ENCODE results near the gene TTC36.
"Not testable (repeated sequence)": the region's sequence is repeated elsewhere in the genome, so short reads cannot be mapped to it uniquely, and the experiment has no call there.

TTC36 gene

GRCh38 chr11:118560806-118561205, 33.5 kb downstream of the TTC36 start:
- no peak overlapping the region for H3K4me3 ChIP-seq (ENCODE audit: low read depth in 1 of 2, low read length in 2 of 2)
- peaks cover 0 to 9% of the 10 kb centered on the region in 2 donors for H3K4me1 ChIP-seq (ENCODE audit: control insufficient read depth in 1 of 2, insufficient read depth in 2 of 2, low read length in 2 of 2)
- H3K27ac ChIP-seq (ENCODE audit: low read length), result no peak overlapping the region
- no peaks in the 10 kb centered on the region for H3K27me3 ChIP-seq (ENCODE audit: low read depth, low read length)
- H3K36me3 ChIP-seq (ENCODE audit: control insufficient read depth in 1 of 2, insufficient read depth in 2 of 2, low read length in 2 of 2), result peaks cover 15 to 42% of the 10 kb centered on the region in 2 donors
- no peaks in the 10 kb centered on the region for H3K9me3 ChIP-seq (ENCODE audit: control insufficient read depth in 1 of 2, low read length in 2 of 2)

- Histone ChIP-seq H3K4me3 (ENCODE audit: low read depth in 1 of 2, low read length in 2 of 2) (peak overlapping the region in 1 of 2 donors; percentile 37), H3K27ac (ENCODE audit: low read length) (no peak overlapping the region), H3K27me3 (ENCODE audit: low read depth, low read length) (no peaks in the 10 kb centered on the region)
Measured at GRCh38 chr11:118565051-118565450, 37.8 kb downstream of the TTC36 start.

GRCh38 chr11:118569670-118570069, 42.4 kb downstream of the TTC36 start:
- no peaks in the 10 kb centered on the region for H3K27me3 ChIP-seq (ENCODE audit: low read depth, low read length)
- H3K27ac ChIP-seq (ENCODE audit: low read length), result no peak overlapping the region
- H3K9me3 ChIP-seq (ENCODE audit: control insufficient read depth in 1 of 2, low read length in 2 of 2), result no peaks in the 10 kb centered on the region
- peaks cover 8 to 20% of the 10 kb centered on the region in 2 donors for H3K4me1 ChIP-seq (ENCODE audit: control insufficient read depth in 1 of 2, insufficient read depth in 2 of 2, low read length in 2 of 2)
- peaks cover 0 to 9% of the 10 kb centered on the region in 2 donors for H3K36me3 ChIP-seq (ENCODE audit: control insufficient read depth in 1 of 2, insufficient read depth in 2 of 2, low read length in 2 of 2)
- no peak overlapping the region for H3K4me3 ChIP-seq (ENCODE audit: low read depth in 1 of 2, low read length in 2 of 2)

More at GRCh38 chr11:118565051-118565450, 37.8 kb downstream of the TTC36 start:
- H3K36me3 ChIP-seq (ENCODE audit: control insufficient read depth in 1 of 2, insufficient read depth in 2 of 2, low read length in 2 of 2), result peaks cover 0 to 9% of the 10 kb centered on the region in 2 donors
- peaks cover 0 to 9% of the 10 kb centered on the region in 2 donors for H3K4me1 ChIP-seq (ENCODE audit: control insufficient read depth in 1 of 2, insufficient read depth in 2 of 2, low read length in 2 of 2)
- H3K9me3 ChIP-seq (ENCODE audit: control insufficient read depth in 1 of 2, low read length in 2 of 2), result no peaks in the 10 kb centered on the region

- Histone ChIP-seq H3K4me1 (ENCODE audit: control insufficient read depth in 1 of 2, insufficient read depth in 2 of 2, low read length in 2 of 2) (peaks cover 13 to 26% of the 10 kb centered on the region in 2 donors), H3K4me3 (ENCODE audit: low read depth in 1 of 2, low read length in 2 of 2) (no peak overlapping the region), H3K27me3 (ENCODE audit: low read depth, low read length) (no peaks in the 10 kb centered on the region), H3K9me3 (ENCODE audit: control insufficient read depth in 1 of 2, low read length in 2 of 2) (no peaks in the 10 kb centered on the region), H3K27ac (ENCODE audit: low read length) (no peak overlapping the region), H3K36me3 (ENCODE audit: control insufficient read depth in 1 of 2, insufficient read depth in 2 of 2, low read length in 2 of 2) (peaks cover 0 to 9% of the 10 kb centered on the region in 2 donors)
Measured at GRCh38 chr11:118570787-118571186, 43.5 kb downstream of the TTC36 start.

GRCh38 chr11:118571701-118572060, 44.4 kb downstream of the TTC36 start:
- H3K9me3 ChIP-seq (ENCODE audit: control insufficient read depth in 1 of 2, low read length in 2 of 2); H3K36me3 ChIP-seq (ENCODE audit: control insufficient read depth in 1 of 2, insufficient read depth in 2 of 2, low read length in 2 of 2); H3K27me3 ChIP-seq (ENCODE audit: low read depth, low read length): not testable (repeated sequence)
- Histone ChIP-seq H3K27ac (ENCODE audit: low read length) (peak overlapping the region; percentile 88), H3K4me3 (ENCODE audit: low read depth in 1 of 2, low read length in 2 of 2) (peak overlapping the region; percentile 70 to 91), H3K4me1 (ENCODE audit: control insufficient read depth in 1 of 2, insufficient read depth in 2 of 2, low read length in 2 of 2) (peaks cover 13 to 35% of the 10 kb centered on the region in 2 donors)

- Histone ChIP-seq H3K4me3 (ENCODE audit: low read depth in 1 of 2, low read length in 2 of 2) (peak within 1 kb of the TSS; percentile 76 to 91), H3K27ac (ENCODE audit: low read length) (peak within 1 kb of the TSS; percentile 88), H3K4me1 (ENCODE audit: control insufficient read depth in 1 of 2, insufficient read depth in 2 of 2, low read length in 2 of 2) (peaks cover 13 to 37% of the 10 kb centered on the region in 2 donors), H3K9me3 (ENCODE audit: control insufficient read depth in 1 of 2, low read length in 2 of 2) (no peaks in the 10 kb centered on the region), H3K36me3 (ENCODE audit: control insufficient read depth in 1 of 2, insufficient read depth in 2 of 2, low read length in 2 of 2) (peaks cover 0 to 9% of the 10 kb centered on the region in 2 donors), H3K27me3 (ENCODE audit: low read depth, low read length) (no peaks in the 10 kb centered on the region)
Measured at GRCh38 chr11:118572061-118572980, 45.0 kb downstream of the TTC36 start, which contains the start of gene ARCN1. Gene ARCN1, plus strand, starts transcription at chr11:118572409. Its CDS starts 139 bp downstream, at chr11:118572548.

- Histone ChIP-seq H3K4me3 (ENCODE audit: low read depth in 1 of 2, low read length in 2 of 2) (peak overlapping the region; percentile 76 to 91), H3K9me3 (ENCODE audit: control insufficient read depth in 1 of 2, low read length in 2 of 2) (no peaks in the 10 kb centered on the region), H3K27ac (ENCODE audit: low read length) (peak overlapping the region; percentile 88), H3K27me3 (ENCODE audit: low read depth, low read length) (no peaks in the 10 kb centered on the region), H3K4me1 (ENCODE audit: control insufficient read depth in 1 of 2, insufficient read depth in 2 of 2, low read length in 2 of 2) (peaks cover 13 to 37% of the 10 kb centered on the region in 2 donors), H3K36me3 (ENCODE audit: control insufficient read depth in 1 of 2, insufficient read depth in 2 of 2, low read length in 2 of 2) (peaks cover 0 to 9% of the 10 kb centered on the region in 2 donors)
Measured at GRCh38 chr11:118572981-118573550, 45.8 kb downstream of the TTC36 start.

- Histone ChIP-seq H3K27me3 (ENCODE audit: low read depth, low read length) (no peaks in the 10 kb centered on the region), H3K4me3 (ENCODE audit: low read depth in 1 of 2, low read length in 2 of 2) (peak overlapping the region in 1 of 2 donors; percentile 43), H3K36me3 (ENCODE audit: control insufficient read depth in 1 of 2, insufficient read depth in 2 of 2, low read length in 2 of 2) (peaks cover 0 to 9% of the 10 kb centered on the region in 2 donors), H3K27ac (ENCODE audit: low read length) (no peak overlapping the region), H3K9me3 (ENCODE audit: control insufficient read depth in 1 of 2, low read length in 2 of 2) (no peaks in the 10 kb centered on the region), H3K4me1 (ENCODE audit: control insufficient read depth in 1 of 2, insufficient read depth in 2 of 2, low read length in 2 of 2) (peaks cover 13 to 37% of the 10 kb centered on the region in 2 donors)
Measured at GRCh38 chr11:118574636-118575035, 47.4 kb downstream of the TTC36 start.

- not testable (repeated sequence) for H3K4me3 ChIP-seq (ENCODE audit: low read depth in 1 of 2, low read length in 2 of 2); H3K27me3 ChIP-seq (ENCODE audit: low read depth, low read length); H3K9me3 ChIP-seq (ENCODE audit: control insufficient read depth in 1 of 2, low read length in 2 of 2); H3K27ac ChIP-seq (ENCODE audit: low read length)
- Histone ChIP-seq H3K4me1 (ENCODE audit: control insufficient read depth in 1 of 2, insufficient read depth in 2 of 2, low read length in 2 of 2) (peaks cover 17 to 37% of the 10 kb centered on the region in 2 donors), H3K36me3 (ENCODE audit: control insufficient read depth in 1 of 2, insufficient read depth in 2 of 2, low read length in 2 of 2) (peaks cover 11 to 12% of the 10 kb centered on the region in 2 donors)
Measured at GRCh38 chr11:118577995-118578394, 50.7 kb downstream of the TTC36 start.
